Measurements from ENCODE around the gene RPL31. TPM values are rescaled to one million over a fixed set of nuclear protein-coding genes. Genes with fewer than 3 reads are reported as not detected.

The RPL31 gene
- total RNA-seq, 3 donors from 2014 or later (not counting 1 experiment from before 2014, with no cell fraction given): 797 to 996 (median 940) TPM

DNA sequence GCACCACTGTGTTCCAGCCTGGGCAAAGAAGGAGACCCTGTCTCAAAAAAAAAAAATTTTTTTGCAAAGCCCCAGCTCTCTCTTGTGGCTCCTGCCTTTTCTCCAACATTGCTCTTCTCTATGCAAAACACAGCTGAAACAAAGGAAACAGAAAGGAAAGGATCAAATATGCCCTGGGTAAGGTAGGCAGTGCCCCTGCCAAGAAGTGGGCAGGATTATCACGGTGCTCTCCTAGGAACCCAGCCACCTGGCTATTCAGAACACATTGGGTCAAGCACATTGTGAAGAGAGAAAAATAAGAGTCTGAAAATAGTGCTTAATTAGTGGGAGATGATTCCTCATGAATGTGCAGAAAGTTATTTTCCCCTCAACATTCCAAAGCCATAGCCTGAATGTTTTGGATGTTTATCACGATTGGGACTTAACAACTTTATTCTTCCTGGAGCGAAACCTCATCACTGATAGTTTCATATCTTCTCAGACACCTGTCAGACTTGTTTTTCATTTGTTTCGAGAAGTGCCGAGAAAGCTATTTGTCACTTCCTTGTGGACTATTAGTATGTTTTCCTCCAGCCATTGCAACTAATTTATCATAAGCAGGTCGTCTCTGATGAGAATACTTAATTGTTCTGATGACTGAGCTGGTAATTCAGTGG, 42.7 kb upstream of the RPL31 start:
- Mint-ChIP-seq H3K27me3 (ENCODE audit: low read depth in 2 of 2) (no peaks in the 10 kb centered on the region), H3K36me3 (no peaks in the 10 kb centered on the region), H3K9me3 (no peaks in the 10 kb centered on the region), H3K4me1 (no peaks in the 10 kb centered on the region), H3K27ac (no peak overlapping the region), H3K4me3 (no peak overlapping the region)
- TF ChIP-seq, protein P1, sequence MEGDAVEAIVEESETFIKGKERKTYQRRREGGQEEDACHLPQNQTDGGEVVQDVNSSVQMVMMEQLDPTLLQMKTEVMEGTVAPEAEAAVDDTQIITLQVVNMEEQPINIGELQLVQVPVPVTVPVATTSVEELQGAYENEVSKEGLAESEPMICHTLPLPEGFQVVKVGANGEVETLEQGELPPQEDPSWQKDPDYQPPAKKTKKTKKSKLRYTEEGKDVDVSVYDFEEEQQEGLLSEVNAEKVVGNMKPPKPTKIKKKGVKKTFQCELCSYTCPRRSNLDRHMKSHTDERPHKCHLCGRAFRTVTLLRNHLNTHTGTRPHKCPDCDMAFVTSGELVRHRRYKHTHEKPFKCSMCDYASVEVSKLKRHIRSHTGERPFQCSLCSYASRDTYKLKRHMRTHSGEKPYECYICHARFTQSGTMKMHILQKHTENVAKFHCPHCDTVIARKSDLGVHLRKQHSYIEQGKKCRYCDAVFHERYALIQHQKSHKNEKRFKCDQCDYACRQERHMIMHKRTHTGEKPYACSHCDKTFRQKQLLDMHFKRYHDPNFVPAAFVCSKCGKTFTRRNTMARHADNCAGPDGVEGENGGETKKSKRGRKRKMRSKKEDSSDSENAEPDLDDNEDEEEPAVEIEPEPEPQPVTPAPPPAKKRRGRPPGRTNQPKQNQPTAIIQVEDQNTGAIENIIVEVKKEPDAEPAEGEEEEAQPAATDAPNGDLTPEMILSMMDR (IDR thresholded peaks at IDR 0.05): no peak
- no peak for DNase-seq
- no peaks in the 10 kb centered on the region for H3K36me3 ChIP-seq (ENCODE audit: control insufficient read depth, insufficient read depth, low read length)
- H3K4me3 ChIP-seq (ENCODE audit: low read length): no peak overlapping the region
- H3K4me1 ChIP-seq (ENCODE audit: control insufficient read depth, insufficient read depth, low read length): no peaks in the 10 kb centered on the region
- H3K27me3 ChIP-seq (ENCODE audit: control insufficient read depth, insufficient read depth, low read length): no peaks in the 10 kb centered on the region
- ATAC-seq: no peak
- WGBS (ENCODE audit: insufficient coverage): 59% methylated on average over 6 of the region's 6 CpGs
- intact Hi-C loops (cut with micrococcal nuclease): no loop called here
- H3K9me3 ChIP-seq (ENCODE audit: control insufficient read depth, insufficient read depth, low read length): no peaks in the 10 kb centered on the region
- H3K27ac ChIP-seq (ENCODE audit: low read length): no peak overlapping the region

DNA sequence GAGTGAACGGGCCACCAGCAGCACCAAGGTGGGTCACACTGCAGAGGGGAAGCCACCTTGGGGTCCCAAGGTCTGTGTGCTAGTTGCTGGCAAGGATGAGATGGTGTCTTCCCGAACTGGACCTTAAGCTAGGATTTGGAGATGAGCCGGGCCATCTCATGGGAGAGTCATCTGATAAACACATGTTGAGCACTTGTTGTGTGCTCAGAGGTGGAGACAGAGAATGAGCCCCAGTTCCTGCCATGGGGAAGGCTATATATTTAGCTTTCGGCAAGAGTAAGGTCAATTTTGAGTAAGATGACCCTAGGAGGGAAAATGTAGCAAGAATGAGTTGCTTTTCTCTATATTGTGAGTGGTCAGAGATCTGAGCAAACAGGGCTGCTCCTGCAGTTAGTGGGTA, 41.4 kb upstream of the RPL31 start:
- Histone ChIP-seq H3K4me3 (ENCODE audit: low read length) (no peak overlapping the region), H3K9me3 (ENCODE audit: control insufficient read depth, insufficient read depth, low read length) (no peaks in the 10 kb centered on the region), H3K36me3 (ENCODE audit: control insufficient read depth, insufficient read depth, low read length) (no peaks in the 10 kb centered on the region), H3K4me1 (ENCODE audit: control insufficient read depth, insufficient read depth, low read length) (no peaks in the 10 kb centered on the region), H3K27me3 (ENCODE audit: control insufficient read depth, insufficient read depth, low read length) (no peaks in the 10 kb centered on the region), H3K27ac (ENCODE audit: low read length) (no peak overlapping the region)
- intact Hi-C loops (cut with micrococcal nuclease): no loop called here
- Mint-ChIP-seq H3K27ac (no peak overlapping the region), H3K4me3 (no peak overlapping the region), H3K4me1 (no peaks in the 10 kb centered on the region), H3K9me3 (no peaks in the 10 kb centered on the region), H3K27me3 (ENCODE audit: low read depth in 2 of 2) (no peaks in the 10 kb centered on the region), H3K36me3 (no peaks in the 10 kb centered on the region)
- DNase-seq: no peak
- TF ChIP-seq, protein P1 (IDR thresholded peaks at IDR 0.05): no peak
- 95% methylated on average over 4 of the region's 4 CpGs for WGBS (ENCODE audit: insufficient coverage)
- ATAC-seq: no peak

DNA sequence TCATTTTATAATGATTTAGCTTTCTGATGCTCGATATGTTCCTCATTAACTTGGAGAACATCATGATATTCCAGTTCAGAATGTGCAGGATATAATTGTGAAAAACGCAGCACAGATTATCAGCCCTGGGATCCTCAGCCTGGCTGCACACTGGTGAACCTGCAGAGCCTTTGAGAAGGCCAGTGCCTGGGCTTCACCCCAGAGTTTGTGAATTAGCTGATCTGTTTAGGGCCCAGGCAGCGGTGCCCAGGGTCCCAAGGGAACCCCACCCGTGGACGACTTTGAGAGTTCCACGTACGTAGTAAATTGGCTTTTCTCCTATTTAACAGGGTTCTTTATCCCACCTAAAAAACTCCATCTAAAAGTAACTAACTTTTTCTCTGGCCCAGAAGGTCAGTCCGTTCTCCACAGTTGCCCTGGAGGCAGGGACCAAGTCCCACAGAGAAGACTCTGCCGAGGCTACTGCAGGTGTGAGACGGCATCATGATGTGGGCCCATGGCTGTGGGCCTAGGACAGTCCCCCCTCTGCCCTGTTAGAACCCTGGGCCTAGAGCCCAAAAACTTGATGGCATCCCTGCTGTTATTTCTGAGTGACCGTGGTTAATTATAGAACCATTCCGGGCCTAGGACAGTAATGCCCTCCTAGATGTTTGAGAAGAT, 39.6 kb upstream of the RPL31 start:
- 91% methylated on average over 12 of the region's 12 CpGs for WGBS (ENCODE audit: insufficient coverage)
- H3K4me1 ChIP-seq (ENCODE audit: control insufficient read depth, insufficient read depth, low read length): no peaks in the 10 kb centered on the region
- H3K27ac ChIP-seq (ENCODE audit: low read length): no peak overlapping the region
- Mint-ChIP-seq H3K9me3 (no peaks in the 10 kb centered on the region), H3K36me3 (no peaks in the 10 kb centered on the region), H3K4me1 (no peaks in the 10 kb centered on the region), H3K4me3 (no peak overlapping the region), H3K27ac (no peak overlapping the region), H3K27me3 (ENCODE audit: low read depth in 2 of 2) (no peaks in the 10 kb centered on the region)
- H3K4me3 ChIP-seq (ENCODE audit: low read length): no peak overlapping the region
- H3K9me3 ChIP-seq (ENCODE audit: control insufficient read depth, insufficient read depth, low read length): no peaks in the 10 kb centered on the region
- DNase-seq (no peak), ATAC-seq (no peak)
- intact Hi-C loops (cut with micrococcal nuclease): no loop called here
- no peaks in the 10 kb centered on the region for H3K36me3 ChIP-seq (ENCODE audit: control insufficient read depth, insufficient read depth, low read length)
- H3K27me3 ChIP-seq (ENCODE audit: control insufficient read depth, insufficient read depth, low read length): no peaks in the 10 kb centered on the region
- TF ChIP-seq, protein P1 (IDR thresholded peaks at IDR 0.05): no peak

DNA sequence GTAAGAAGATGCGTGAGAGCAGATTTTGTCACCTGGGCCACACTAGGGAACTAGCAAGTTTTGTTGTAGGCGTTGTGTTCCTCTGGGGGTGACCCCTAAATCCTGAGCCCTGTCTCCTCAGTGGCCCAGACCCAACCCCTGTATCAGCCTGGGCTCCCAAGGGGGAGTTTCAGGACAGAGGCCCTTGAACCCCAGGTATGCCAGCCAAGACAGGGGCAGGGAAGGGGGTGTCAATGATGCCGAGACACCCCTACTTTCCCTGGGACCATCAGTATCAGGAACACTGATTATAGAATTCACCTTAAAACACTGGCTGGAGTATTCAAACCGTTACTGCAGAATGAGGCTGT, 39.1 kb upstream of the RPL31 start:
- no peak for ATAC-seq

More for the DNA sequence above, 39.1 kb upstream of the RPL31 start:
- Histone ChIP-seq H3K4me1 (ENCODE audit: control insufficient read depth, insufficient read depth, low read length) (no peaks in the 10 kb centered on the region), H3K36me3 (ENCODE audit: control insufficient read depth, insufficient read depth, low read length) (no peaks in the 10 kb centered on the region), H3K27ac (ENCODE audit: low read length) (no peak overlapping the region), H3K4me3 (ENCODE audit: low read length) (no peak overlapping the region), H3K27me3 (ENCODE audit: control insufficient read depth, insufficient read depth, low read length) (no peaks in the 10 kb centered on the region), H3K9me3 (ENCODE audit: control insufficient read depth, insufficient read depth, low read length) (no peaks in the 10 kb centered on the region)
- no peak for DNase-seq
- Mint-ChIP-seq H3K27ac (no peak overlapping the region), H3K27me3 (ENCODE audit: low read depth in 2 of 2) (no peaks in the 10 kb centered on the region), H3K4me3 (no peak overlapping the region), H3K36me3 (no peaks in the 10 kb centered on the region), H3K4me1 (no peaks in the 10 kb centered on the region), H3K9me3 (no peaks in the 10 kb centered on the region)
- TF ChIP-seq, protein P1 (IDR thresholded peaks at IDR 0.05): no peak
- 90% methylated on average over 4 of the region's 4 CpGs for WGBS (ENCODE audit: insufficient coverage)
- intact Hi-C loops (cut with micrococcal nuclease): no loop called here

Measured in natural killer cell (primary cell).